Fibroblast of lung (primary cell): ENCODE results near the gene ATP1B3. TPM values are rescaled to one million over a fixed set of nuclear protein-coding genes. Genes with fewer than 3 reads are reported as not detected.

Experiments
- polyA plus RNA-seq, 2 donors: library from polyadenylated mRNA; depleted of rRNA in 1 of 2; stranded (reverse) in 1 of 2; unstranded in 1 of 2; fragments of >200 nt; gene quantifications; 2 replicates each; pipeline ENCODE4 v1.2.1, GENCODE V29; 2011 to 2012; ENCODE audit warnings: missing spikeins in 1 of 2
- total RNA-seq: library from RNA; depleted of rRNA; stranded (reverse); fragments of >200 nt; gene quantifications from 2 replicates; pipeline ENCODE4 v1.2.1, GENCODE V29; 2014

Gene ATP1B3
- total and polyA plus RNA-seq, 2 donors (not counting 1 experiment from before 2014, with no cell fraction given), result 55.8 to 243 TPM

Other genes starting within 250 kb of the ATP1B3 start
- 27.2 and 38.6 TPM in 2 replicates for gene RNF7, start 138.3 kb upstream of the ATP1B3 start, total RNA-seq
- gene RNF7, start 138.3 kb upstream of the ATP1B3 start, polyA plus RNA-seq, result 102 and 123 TPM in 2 replicates
- under 0.01 TPM in 1 of 2 replicates, not detected in the other for gene GRK7, start 113.2 kb upstream of the ATP1B3 start, total RNA-seq
- not detected in 2 replicates for gene GRK7, start 113.2 kb upstream of the ATP1B3 start, polyA plus RNA-seq